ENCODE measurements around the gene CENPP. TPM values are rescaled to one million over a fixed set of nuclear protein-coding genes. Genes with fewer than 3 reads are reported as not detected.

Gene CENPP
- total RNA-seq, 1 donor from 2014 or later, result 4.3 TPM

DNA sequence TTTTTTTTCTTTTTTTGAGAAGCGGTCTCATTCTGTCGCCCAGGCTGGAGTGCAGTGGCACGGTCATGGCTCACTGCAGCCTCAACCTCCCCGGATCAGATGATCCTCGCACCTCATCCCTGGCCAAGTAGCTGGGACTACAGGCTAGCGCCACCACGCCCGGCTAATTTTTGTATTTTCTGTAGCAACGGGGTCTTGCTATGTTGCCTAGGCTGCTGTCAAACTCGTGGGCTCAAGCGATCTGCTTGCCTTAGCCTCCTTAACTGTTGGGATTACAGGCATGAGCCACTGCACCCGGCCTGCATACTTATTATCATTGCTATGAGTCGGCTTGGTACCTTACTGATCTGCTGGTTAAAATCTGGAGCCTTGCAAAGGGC, 31.5 kb upstream of the CENPP start:
- Histone ChIP-seq H3K27me3 (ENCODE audit: low read depth) (no peaks in the 10 kb centered on the region), H3K4me3 (peak overlapping the region; percentile 77), H3K36me3 (peaks cover 27% of the 10 kb centered on the region), H3K4me1 (peaks cover 24% of the 10 kb centered on the region), H3K9me3 (no peaks in the 10 kb centered on the region), H3K27ac (peak overlapping the region; percentile 84)
- intact Hi-C loops (cut with DNase I), result no loop called here
- ATAC-seq, result peak in 1 of 2 donors; percentile 23
- TF ChIP-seq, protein P1, sequence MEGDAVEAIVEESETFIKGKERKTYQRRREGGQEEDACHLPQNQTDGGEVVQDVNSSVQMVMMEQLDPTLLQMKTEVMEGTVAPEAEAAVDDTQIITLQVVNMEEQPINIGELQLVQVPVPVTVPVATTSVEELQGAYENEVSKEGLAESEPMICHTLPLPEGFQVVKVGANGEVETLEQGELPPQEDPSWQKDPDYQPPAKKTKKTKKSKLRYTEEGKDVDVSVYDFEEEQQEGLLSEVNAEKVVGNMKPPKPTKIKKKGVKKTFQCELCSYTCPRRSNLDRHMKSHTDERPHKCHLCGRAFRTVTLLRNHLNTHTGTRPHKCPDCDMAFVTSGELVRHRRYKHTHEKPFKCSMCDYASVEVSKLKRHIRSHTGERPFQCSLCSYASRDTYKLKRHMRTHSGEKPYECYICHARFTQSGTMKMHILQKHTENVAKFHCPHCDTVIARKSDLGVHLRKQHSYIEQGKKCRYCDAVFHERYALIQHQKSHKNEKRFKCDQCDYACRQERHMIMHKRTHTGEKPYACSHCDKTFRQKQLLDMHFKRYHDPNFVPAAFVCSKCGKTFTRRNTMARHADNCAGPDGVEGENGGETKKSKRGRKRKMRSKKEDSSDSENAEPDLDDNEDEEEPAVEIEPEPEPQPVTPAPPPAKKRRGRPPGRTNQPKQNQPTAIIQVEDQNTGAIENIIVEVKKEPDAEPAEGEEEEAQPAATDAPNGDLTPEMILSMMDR (IDR thresholded peaks at IDR 0.05), result no peak
- peak; percentile 41 for DNase-seq

DNA sequence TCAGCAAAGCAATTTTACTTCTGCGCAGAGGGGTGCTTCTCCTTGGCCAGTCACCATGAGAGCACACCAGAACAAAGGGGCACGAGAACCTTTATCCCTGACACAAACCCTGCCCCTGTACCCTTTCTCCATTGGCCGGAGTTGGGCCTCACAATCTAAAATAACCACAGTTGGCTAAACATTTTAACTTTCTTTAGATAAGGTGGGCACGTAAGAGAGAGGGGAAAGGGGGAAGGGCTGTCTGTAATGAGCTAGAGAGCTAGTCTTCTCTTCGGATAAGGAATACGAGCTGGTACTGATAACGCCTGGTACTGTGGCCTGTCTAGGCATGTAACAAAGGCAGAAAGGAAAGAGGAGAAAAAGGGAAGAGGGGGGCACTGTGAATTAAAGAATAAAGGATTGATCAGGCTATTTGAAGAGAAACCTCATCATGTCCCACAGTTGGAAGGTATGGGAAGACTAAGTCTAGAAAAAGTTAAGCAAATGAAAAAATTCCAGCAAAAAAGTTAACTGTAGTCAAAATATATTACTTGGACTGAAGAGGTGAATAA, 30.4 kb upstream of the CENPP start:
- TF ChIP-seq, protein P1 (IDR thresholded peaks at IDR 0.05), result no peak
- Histone ChIP-seq H3K36me3 (peaks cover 37% of the 10 kb centered on the region), H3K27ac (no peak overlapping the region), H3K4me1 (peaks cover 24% of the 10 kb centered on the region), H3K27me3 (ENCODE audit: low read depth) (no peaks in the 10 kb centered on the region), H3K4me3 (no peak overlapping the region), H3K9me3 (no peaks in the 10 kb centered on the region)
- DNase-seq (no peak), ATAC-seq (no peak)
- intact Hi-C loops (cut with DNase I), result no loop called here

DNA sequence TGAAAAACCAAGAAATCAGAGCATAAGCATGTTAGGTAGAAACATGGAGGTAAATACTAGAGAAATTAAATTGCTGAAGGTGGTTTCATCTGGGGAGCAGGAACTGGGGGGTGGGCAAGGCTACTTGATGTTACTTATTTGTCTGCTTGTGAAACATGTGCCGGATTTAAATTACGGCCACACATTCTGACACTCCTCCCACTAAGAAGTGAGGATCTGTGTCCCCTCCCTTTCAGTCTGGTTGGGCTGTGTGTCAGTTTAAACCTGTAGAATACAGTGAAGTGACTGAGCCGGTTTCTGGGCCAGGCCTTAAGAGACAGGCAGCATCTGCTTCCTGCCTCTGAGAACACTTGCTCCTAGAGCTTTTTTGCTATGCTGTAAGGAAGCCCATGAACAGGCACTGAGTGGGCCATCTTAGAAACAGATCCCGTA, 29.9 kb upstream of the CENPP start:
- no peak overlapping the region for H3K27ac ChIP-seq
- intact Hi-C loops (cut with DNase I), result no loop called here
- ATAC-seq, result no peak
- H3K27me3 ChIP-seq (ENCODE audit: low read depth), result no peaks in the 10 kb centered on the region
- TF ChIP-seq, protein P1 (IDR thresholded peaks at IDR 0.05), result no peak
- H3K4me3 ChIP-seq, result no peak overlapping the region
- no peak for DNase-seq
- no peaks in the 10 kb centered on the region for H3K9me3 ChIP-seq
- H3K4me1 ChIP-seq, result peaks cover 24% of the 10 kb centered on the region
- H3K36me3 ChIP-seq, result peaks cover 43% of the 10 kb centered on the region

DNA sequence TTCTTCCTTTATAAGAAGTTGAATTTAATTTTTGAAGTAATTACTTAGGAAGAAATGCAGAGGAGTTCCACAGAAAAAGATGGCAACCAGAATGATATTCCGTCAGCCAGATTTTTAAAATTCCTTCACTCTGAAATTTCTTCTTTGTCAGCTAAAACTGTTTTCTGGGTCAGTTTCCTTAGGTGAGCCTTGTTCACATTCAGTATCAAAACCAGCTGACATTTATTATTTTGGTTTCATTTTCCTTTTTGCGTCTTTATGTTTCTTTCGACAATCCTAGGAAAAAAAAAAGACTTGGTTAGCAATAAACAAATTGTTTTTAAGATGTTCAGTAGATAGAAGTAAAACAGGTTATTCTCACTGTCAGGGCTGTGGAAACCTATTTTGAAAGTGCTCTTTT, 28.1 kb upstream of the CENPP start:
- no peak for ATAC-seq
- DNase-seq, result no peak
- Histone ChIP-seq H3K4me1 (peaks cover 13% of the 10 kb centered on the region), H3K36me3 (peaks cover 60% of the 10 kb centered on the region), H3K27me3 (ENCODE audit: low read depth) (no peaks in the 10 kb centered on the region), H3K9me3 (no peaks in the 10 kb centered on the region), H3K27ac (no peak overlapping the region), H3K4me3 (no peak overlapping the region)
- intact Hi-C loops (cut with DNase I), result no loop called here
- TF ChIP-seq, protein P1 (IDR thresholded peaks at IDR 0.05), result no peak

DNA sequence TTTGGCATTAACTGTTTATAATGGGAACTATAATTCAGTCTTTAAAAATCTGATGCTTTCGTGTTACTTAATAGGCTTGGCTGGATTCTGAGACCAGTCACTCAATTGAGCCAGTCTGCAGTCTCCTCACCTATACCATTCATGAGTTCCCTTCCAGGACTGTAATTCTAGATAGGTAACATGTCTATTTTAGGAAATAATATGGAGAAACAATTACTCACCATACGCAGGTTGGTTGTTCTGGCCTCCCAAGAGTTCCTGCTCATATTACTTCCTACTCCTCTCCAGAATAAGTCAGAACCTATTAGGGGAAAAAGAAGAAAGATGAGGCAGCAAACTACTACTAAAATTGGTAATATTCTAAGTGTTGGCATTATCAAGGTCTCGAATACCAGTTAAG, 27.7 kb upstream of the CENPP start:
- H3K27me3 ChIP-seq (ENCODE audit: low read depth), result no peaks in the 10 kb centered on the region
- H3K4me1 ChIP-seq, result peaks cover 9% of the 10 kb centered on the region
- no peak for DNase-seq
- ATAC-seq, result no peak
- no peak overlapping the region for H3K4me3 ChIP-seq
- no peak overlapping the region for H3K27ac ChIP-seq
- H3K36me3 ChIP-seq, result peaks cover 64% of the 10 kb centered on the region
- TF ChIP-seq, protein P1 (IDR thresholded peaks at IDR 0.05), result no peak
- no peaks in the 10 kb centered on the region for H3K9me3 ChIP-seq
- intact Hi-C loops (cut with DNase I), result no loop called here
